Measurements from ENCODE around the gene ABCD1.

GRCh38 chrX:153727123-153727931, 2.7 kb downstream of the ABCD1 start:
- TF ChIP-seq CTCF (conservative IDR thresholded peaks at IDR 0.05), result no peak
- TF ChIP-seq EZH2 (IDR thresholded peaks at IDR 0.05; ENCODE audit: low read depth), result no peak

All from PC-9 (cell line).